ENCODE results near the gene INHBC. TPM values are rescaled to one million over a fixed set of nuclear protein-coding genes. Genes with fewer than 3 reads are reported as not detected.
A peak's percentile ranks its signal among the peaks of the same experiment; 100 is the strongest.

Gene INHBC
- total RNA-seq, 1 donor from 2014 or later: not detected

GRCh38 chr12:57481671-57482070 is 47.1 kb downstream of the INHBC start:
- FAIRE-seq (no peak), DNase-seq (ENCODE audit: low read depth) (no peak)
- H3K27me3 ChIP-seq (ENCODE audit: control insufficient read depth, insufficient read depth, low read length): peaks cover 7% of the 10 kb centered on the region
- TF ChIP-seq, protein P1, sequence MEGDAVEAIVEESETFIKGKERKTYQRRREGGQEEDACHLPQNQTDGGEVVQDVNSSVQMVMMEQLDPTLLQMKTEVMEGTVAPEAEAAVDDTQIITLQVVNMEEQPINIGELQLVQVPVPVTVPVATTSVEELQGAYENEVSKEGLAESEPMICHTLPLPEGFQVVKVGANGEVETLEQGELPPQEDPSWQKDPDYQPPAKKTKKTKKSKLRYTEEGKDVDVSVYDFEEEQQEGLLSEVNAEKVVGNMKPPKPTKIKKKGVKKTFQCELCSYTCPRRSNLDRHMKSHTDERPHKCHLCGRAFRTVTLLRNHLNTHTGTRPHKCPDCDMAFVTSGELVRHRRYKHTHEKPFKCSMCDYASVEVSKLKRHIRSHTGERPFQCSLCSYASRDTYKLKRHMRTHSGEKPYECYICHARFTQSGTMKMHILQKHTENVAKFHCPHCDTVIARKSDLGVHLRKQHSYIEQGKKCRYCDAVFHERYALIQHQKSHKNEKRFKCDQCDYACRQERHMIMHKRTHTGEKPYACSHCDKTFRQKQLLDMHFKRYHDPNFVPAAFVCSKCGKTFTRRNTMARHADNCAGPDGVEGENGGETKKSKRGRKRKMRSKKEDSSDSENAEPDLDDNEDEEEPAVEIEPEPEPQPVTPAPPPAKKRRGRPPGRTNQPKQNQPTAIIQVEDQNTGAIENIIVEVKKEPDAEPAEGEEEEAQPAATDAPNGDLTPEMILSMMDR (IDR thresholded peaks at IDR 0.05; ENCODE audit: insufficient read depth, low read length, severe bottlenecking): no peak
- H3K36me3 ChIP-seq (ENCODE audit: control insufficient read depth, insufficient read depth, low read length): no peaks in the 10 kb centered on the region
- H3K4me3 ChIP-seq (ENCODE audit: low read depth, low read length): no peak overlapping the region

- peaks cover 4% of the 10 kb centered on the region for H3K27me3 ChIP-seq (ENCODE audit: control insufficient read depth, insufficient read depth, low read length)
- no peaks in the 10 kb centered on the region for H3K36me3 ChIP-seq (ENCODE audit: control insufficient read depth, insufficient read depth, low read length)
- TF ChIP-seq, protein P1 (IDR thresholded peaks at IDR 0.05; ENCODE audit: insufficient read depth, low read length, severe bottlenecking): no peak
- FAIRE-seq (no peak), DNase-seq (ENCODE audit: low read depth) (no peak)
- no peak overlapping the region for H3K4me3 ChIP-seq (ENCODE audit: low read depth, low read length)
Observed at GRCh38 chr12:57483466-57483865, 48.9 kb downstream of the INHBC start.

DNA sequence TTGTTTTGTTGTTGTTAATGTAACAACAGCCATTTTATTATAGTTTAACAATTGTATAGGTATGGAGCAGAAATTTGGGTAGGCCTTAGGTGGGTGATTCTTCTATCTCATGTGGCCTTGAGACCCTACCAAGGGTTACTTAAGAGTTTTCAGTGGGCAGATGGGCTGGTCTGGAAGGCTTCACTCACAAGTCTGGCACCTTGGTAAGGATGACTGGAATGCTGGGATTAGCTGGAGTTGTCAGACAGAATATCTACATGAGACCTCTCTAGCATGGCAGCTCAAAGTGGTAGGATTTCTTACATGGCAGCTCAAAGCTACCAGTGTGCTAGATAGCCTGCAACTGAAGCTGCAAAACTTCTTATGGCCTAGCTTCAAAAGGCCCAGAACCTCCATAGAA is 51.1 kb downstream of the INHBC start:
- peaks cover 2% of the 10 kb centered on the region for H3K27me3 ChIP-seq (ENCODE audit: control insufficient read depth, insufficient read depth, low read length)
- FAIRE-seq: no peak
- TF ChIP-seq, protein P1 (IDR thresholded peaks at IDR 0.05; ENCODE audit: insufficient read depth, low read length, severe bottlenecking): no peak
- peaks cover 15% of the 10 kb centered on the region for H3K36me3 ChIP-seq (ENCODE audit: control insufficient read depth, insufficient read depth, low read length)
- no peak for DNase-seq (ENCODE audit: low read depth)
- H3K4me3 ChIP-seq (ENCODE audit: low read depth, low read length): no peak overlapping the region

DNA sequence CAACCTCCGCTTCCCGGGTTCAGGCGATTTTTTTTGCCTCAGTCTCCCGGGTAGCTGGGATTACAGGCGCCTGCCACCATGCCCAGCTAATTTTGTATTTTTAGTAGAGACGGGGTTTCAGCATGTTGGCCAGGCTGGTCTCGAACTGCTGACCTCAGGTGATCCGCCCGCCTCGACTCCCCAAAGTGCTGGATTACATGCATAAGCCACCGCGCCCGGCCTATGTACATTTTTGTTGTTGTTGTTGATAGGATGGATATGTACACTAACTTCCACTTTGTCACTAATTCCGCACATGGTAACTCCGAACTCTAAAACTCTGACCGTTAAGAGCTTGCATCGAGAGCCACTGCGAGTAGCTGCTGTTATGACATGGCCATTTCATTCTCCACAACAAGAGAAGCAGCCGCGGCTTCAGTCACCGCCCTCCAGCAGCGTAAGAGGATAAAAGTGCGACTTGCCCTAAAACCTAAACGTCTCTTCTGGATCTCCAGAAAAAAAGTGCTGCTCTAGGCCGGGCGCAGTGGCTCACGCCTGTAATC is 52.5 kb downstream of the INHBC start:
- FAIRE-seq (no peak), DNase-seq (ENCODE audit: low read depth) (no peak)
- H3K36me3 ChIP-seq (ENCODE audit: control insufficient read depth, insufficient read depth, low read length): peaks cover 20% of the 10 kb centered on the region
- TF ChIP-seq, protein P1 (IDR thresholded peaks at IDR 0.05; ENCODE audit: insufficient read depth, low read length, severe bottlenecking): no peak
- no peaks in the 10 kb centered on the region for H3K27me3 ChIP-seq (ENCODE audit: control insufficient read depth, insufficient read depth, low read length)
- H3K4me3 ChIP-seq (ENCODE audit: low read depth, low read length): no peak overlapping the region

- Histone ChIP-seq H3K4me3 (ENCODE audit: low read depth, low read length) (peak within 1 kb of the TSS; percentile 76), H3K36me3 (ENCODE audit: control insufficient read depth, insufficient read depth, low read length) (peaks cover 23% of the 10 kb centered on the region), H3K27me3 (ENCODE audit: control insufficient read depth, insufficient read depth, low read length) (no peaks in the 10 kb centered on the region)
- FAIRE-seq: no peak
- peak; percentile 97 for DNase-seq (ENCODE audit: low read depth)
- TF ChIP-seq, protein P1 (IDR thresholded peaks at IDR 0.05; ENCODE audit: insufficient read depth, low read length, severe bottlenecking): peak; percentile 14
Observed at GRCh38 chr12:57487597-57488401, 53.2 kb downstream of the INHBC start, which contains the start of gene MARS1. Gene MARS1, plus strand, starts transcription at chr12:57488068. Its CDS starts 23 bp downstream, at chr12:57488091.

Measured in bronchial epithelial cell (primary cell).